ENCODE measurements around the gene SACM1L.

SACM1L gene

DNA sequence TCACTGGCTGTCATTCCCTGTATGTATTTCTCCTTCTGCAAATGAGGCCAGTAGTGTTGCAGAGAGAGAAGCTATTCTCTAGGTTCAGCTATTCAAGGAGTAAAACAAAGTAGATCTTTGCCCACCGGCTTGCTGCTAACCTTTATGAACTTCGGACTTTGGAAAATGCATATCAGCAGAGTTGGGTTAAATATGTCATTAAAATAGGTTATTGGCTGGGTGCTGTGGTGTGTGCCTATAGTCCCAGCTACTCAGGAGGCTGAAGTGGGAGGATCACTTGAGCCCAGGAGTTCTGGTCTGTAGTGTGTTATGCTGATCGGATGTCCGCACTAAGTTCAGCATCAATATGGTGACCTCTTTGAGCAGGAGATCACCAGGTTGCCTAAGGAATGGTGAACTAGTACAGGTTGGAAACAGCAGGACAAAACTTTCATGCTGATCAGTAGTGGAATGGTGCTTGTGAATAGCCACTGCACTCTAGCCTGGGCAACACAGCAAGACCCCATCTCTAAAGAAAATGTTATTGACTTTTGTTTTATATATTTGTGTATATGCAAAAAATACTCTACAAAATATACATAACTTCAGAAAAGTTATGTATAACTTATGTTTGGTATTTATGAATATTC is 53.4 kb downstream of the SACM1L start:
- TF ChIP-seq CTCF (conservative IDR thresholded peaks at IDR 0.05; ENCODE audit: low read length) (no peak), EZH2phosphoT487 (IDR thresholded peaks at IDR 0.05; ENCODE audit: borderline replicate concordance) (no peak)
- H4K20me1 ChIP-seq (ENCODE audit: insufficient read depth, low read length, poor library complexity, severe bottlenecking), result no peaks in the 10 kb centered on the region
- H3K9ac ChIP-seq (ENCODE audit: low read depth, low read length, poor library complexity, severe bottlenecking), result no peak overlapping the region
- H3K4me1 ChIP-seq (ENCODE audit: insufficient read depth, low read length, poor library complexity, severe bottlenecking), result peaks cover 14% of the 10 kb centered on the region
- H3K79me2 ChIP-seq (ENCODE audit: insufficient read depth, low read length), result no peaks in the 10 kb centered on the region
- no peak overlapping the region for H2AFZ ChIP-seq (ENCODE audit: low read length)
- H3K4me3 ChIP-seq (ENCODE audit: low read length, poor library complexity, severe bottlenecking), result no peak overlapping the region
- H3K9me3 ChIP-seq (ENCODE audit: insufficient read depth, low read depth, low read length), result no peaks in the 10 kb centered on the region
- no peak overlapping the region for H3K4me2 ChIP-seq (ENCODE audit: low read depth, low read length, poor library complexity, severe bottlenecking)
- peaks cover 95% of the 10 kb centered on the region for H3K36me3 ChIP-seq (ENCODE audit: insufficient read depth, low read length)
- no peaks in the 10 kb centered on the region for H3F3A ChIP-seq (ENCODE audit: low read depth)
- H3K9me2 ChIP-seq (replicated peaks; ENCODE audit: low read depth, low read length), result no peaks in the 10 kb centered on the region
- no peaks in the 10 kb centered on the region for H3K27me3 ChIP-seq (ENCODE audit: insufficient read depth, low read length, poor library complexity, severe bottlenecking)

DNA sequence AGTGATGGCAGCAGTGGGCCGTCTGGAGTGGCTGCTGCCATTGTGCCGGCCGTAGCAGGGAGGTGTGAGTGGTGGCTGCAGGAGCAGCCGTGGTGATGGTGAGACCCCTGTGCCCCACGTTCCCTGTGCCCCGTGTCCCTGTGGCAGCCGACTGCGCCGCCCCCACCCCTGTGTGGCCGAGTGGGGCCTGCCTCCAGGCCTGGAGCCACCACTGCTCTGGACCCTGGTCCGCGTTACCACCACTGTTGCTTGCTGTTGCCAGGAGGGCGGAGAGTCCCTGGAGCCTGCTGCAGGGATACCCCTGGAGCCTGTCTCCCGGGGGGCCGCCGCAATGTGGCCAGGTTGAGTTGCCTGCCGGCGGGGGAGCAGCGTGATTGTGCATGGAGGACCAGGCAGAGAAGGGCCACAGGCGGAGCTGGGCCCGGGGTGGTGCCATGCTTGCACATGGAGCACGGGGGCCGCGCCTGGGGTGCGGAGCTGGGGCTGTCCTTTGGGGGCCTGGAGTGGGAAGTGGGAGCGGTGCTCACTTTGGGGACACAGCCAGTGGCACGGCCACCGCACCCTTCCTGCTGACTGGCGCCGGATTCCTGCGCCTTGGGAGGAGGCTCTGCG is 57.1 kb downstream of the SACM1L start:
- Histone ChIP-seq H3K36me3 (ENCODE audit: insufficient read depth, low read length) (peaks cover 61% of the 10 kb centered on the region), H3K4me3 (ENCODE audit: low read length, poor library complexity, severe bottlenecking) (no peak overlapping the region), H3K79me2 (ENCODE audit: insufficient read depth, low read length) (no peaks in the 10 kb centered on the region), H3K27me3 (ENCODE audit: insufficient read depth, low read length, poor library complexity, severe bottlenecking) (no peaks in the 10 kb centered on the region), H2AFZ (ENCODE audit: low read length) (no peak overlapping the region), H3K9ac (ENCODE audit: low read depth, low read length, poor library complexity, severe bottlenecking) (no peak overlapping the region), H3K4me2 (ENCODE audit: low read depth, low read length, poor library complexity, severe bottlenecking) (no peak overlapping the region), H4K20me1 (ENCODE audit: insufficient read depth, low read length, poor library complexity, severe bottlenecking) (no peaks in the 10 kb centered on the region), H3K4me1 (ENCODE audit: insufficient read depth, low read length, poor library complexity, severe bottlenecking) (peaks cover 10% of the 10 kb centered on the region), H3K9me3 (ENCODE audit: insufficient read depth, low read depth, low read length) (no peaks in the 10 kb centered on the region), H3F3A (ENCODE audit: low read depth) (no peaks in the 10 kb centered on the region), H3K9me2 (replicated peaks; ENCODE audit: low read depth, low read length) (no peaks in the 10 kb centered on the region)
- TF ChIP-seq EZH2phosphoT487 (IDR thresholded peaks at IDR 0.05; ENCODE audit: borderline replicate concordance), result no peak
- no peak for TF ChIP-seq CTCF (conservative IDR thresholded peaks at IDR 0.05; ENCODE audit: low read length)

GRCh38 chr3:45746777-45747622 is 57.8 kb downstream of the SACM1L start:
- H3K27me3 ChIP-seq (ENCODE audit: insufficient read depth, low read length, poor library complexity, severe bottlenecking), result no peaks in the 10 kb centered on the region
- no peaks in the 10 kb centered on the region for H3K79me2 ChIP-seq (ENCODE audit: insufficient read depth, low read length)
- no peak overlapping the region for H3K9ac ChIP-seq (ENCODE audit: low read depth, low read length, poor library complexity, severe bottlenecking)
- H3F3A ChIP-seq (ENCODE audit: low read depth), result no peaks in the 10 kb centered on the region
- H3K4me1 ChIP-seq (ENCODE audit: insufficient read depth, low read length, poor library complexity, severe bottlenecking), result peaks cover 3% of the 10 kb centered on the region
- no peak for TF ChIP-seq EZH2phosphoT487 (IDR thresholded peaks at IDR 0.05; ENCODE audit: borderline replicate concordance)
- no peak for TF ChIP-seq CTCF (conservative IDR thresholded peaks at IDR 0.05; ENCODE audit: low read length)
- no peaks in the 10 kb centered on the region for H4K20me1 ChIP-seq (ENCODE audit: insufficient read depth, low read length, poor library complexity, severe bottlenecking)
- no peak overlapping the region for H2AFZ ChIP-seq (ENCODE audit: low read length)
- H3K9me2 ChIP-seq (replicated peaks; ENCODE audit: low read depth, low read length), result no peaks in the 10 kb centered on the region
- no peak overlapping the region for H3K4me2 ChIP-seq (ENCODE audit: low read depth, low read length, poor library complexity, severe bottlenecking)
- H3K36me3 ChIP-seq (ENCODE audit: insufficient read depth, low read length), result peaks cover 54% of the 10 kb centered on the region; the same call in 1 of the 2 replicates
- no peaks in the 10 kb centered on the region for H3K9me3 ChIP-seq (ENCODE audit: insufficient read depth, low read depth, low read length)
- no peak overlapping the region for H3K4me3 ChIP-seq (ENCODE audit: low read length, poor library complexity, severe bottlenecking)
